ENCODE results near the gene STX2.
"Not testable (repeated sequence)": the region's sequence is repeated elsewhere in the genome, so short reads cannot be mapped to it uniquely, and the experiment has no call there.

Gene STX2

GRCh38 chr12:130868412-130868811, 29.4 kb upstream of the STX2 start:
- DNase-seq (ENCODE audit: low read depth), result no peak
- no peak for TF ChIP-seq CTCF (IDR thresholded peaks at IDR 0.05; ENCODE audit: low read length, missing control alignments)

GRCh38 chr12:130863298-130863697, 24.2 kb upstream of the STX2 start:
- TF ChIP-seq CTCF (IDR thresholded peaks at IDR 0.05; ENCODE audit: low read length, missing control alignments), result no peak
- no peak overlapping the region for H3K4me3 ChIP-seq (replicated peaks; ENCODE audit: low read depth, low read length)
- no peak for DNase-seq (ENCODE audit: low read depth)

More at GRCh38 chr12:130868412-130868811, 29.4 kb upstream of the STX2 start:
- H3K4me3 ChIP-seq (replicated peaks; ENCODE audit: low read depth, low read length), result no peak overlapping the region

GRCh38 chr12:130862771-130863170, 23.7 kb upstream of the STX2 start:
- not testable (repeated sequence) for DNase-seq (ENCODE audit: low read depth); H3K4me3 ChIP-seq (replicated peaks; ENCODE audit: low read depth, low read length)

GRCh38 chr12:130862161-130862560, 23.1 kb upstream of the STX2 start:
- TF ChIP-seq CTCF (IDR thresholded peaks at IDR 0.05; ENCODE audit: low read length, missing control alignments), result no peak
- DNase-seq (ENCODE audit: low read depth), result no peak

GRCh38 chr12:130860311-130860710, 21.3 kb upstream of the STX2 start:
- no peak overlapping the region for H3K4me3 ChIP-seq (replicated peaks; ENCODE audit: low read depth, low read length)
- no peak for DNase-seq (ENCODE audit: low read depth)
- TF ChIP-seq CTCF (IDR thresholded peaks at IDR 0.05; ENCODE audit: low read length, missing control alignments), result no peak

More at GRCh38 chr12:130862161-130862560, 23.1 kb upstream of the STX2 start:
- H3K4me3 ChIP-seq (replicated peaks; ENCODE audit: low read depth, low read length), result no peak overlapping the region

GRCh38 chr12:130859161-130859560, 20.1 kb upstream of the STX2 start:
- no peak overlapping the region for H3K4me3 ChIP-seq (replicated peaks; ENCODE audit: low read depth, low read length)
- DNase-seq (ENCODE audit: low read depth), result no peak
- TF ChIP-seq CTCF (IDR thresholded peaks at IDR 0.05; ENCODE audit: low read length, missing control alignments), result no peak

- no peak overlapping the region for H3K4me3 ChIP-seq (replicated peaks; ENCODE audit: low read depth, low read length)
- DNase-seq (ENCODE audit: low read depth), result no peak
- TF ChIP-seq CTCF (IDR thresholded peaks at IDR 0.05; ENCODE audit: low read length, missing control alignments), result no peak
These were observed 19.0 kb upstream of the STX2 start for GRCh38 chr12:130858084-130858483.

Measured in fibroblast of pulmonary artery (primary cell).